Measurements from ENCODE around the gene YWHAQ. TPM values are rescaled to one million over a fixed set of nuclear protein-coding genes. Genes with fewer than 3 reads are reported as not detected.

The YWHAQ gene
- total and polyA plus RNA-seq, 9 of the 15 experiments (the other 6 are each of a cell fraction or from before 2014, with no cell fraction given), result 63.1 to 359 (median 203) TPM

GRCh38 chr2:9573013-9573720, 57.6 kb downstream of the YWHAQ start:
- ATAC-seq (no peak; the same call in 2 of the 3 replicates), DNase-seq (ENCODE audit: extremely low read depth in 1 of 4, low spot score in 3 of 4) (no peak), FAIRE-seq (peak; percentile 29)
- H3K27ac ChIP-seq (ENCODE audit: extremely low read depth, low read depth, low read length), result no peak overlapping the region
- H3K79me2 ChIP-seq (ENCODE audit: control insufficient read depth, insufficient read depth, low read length), result no peaks in the 10 kb centered on the region
- ChIA-PET CTCF (ENCODE audit: low intra/inter-chr PET ratio) (interaction anchor here (0.7 kb wide), 1 partner anchor 9 kb away, joined by 3 read pairs; no protein-coding TSS in a partner anchor), POLR2A (interaction anchor here (1.7 kb wide), 1 partner anchor 17 kb away, joined by 4 read pairs; the partner anchor contains the start of gene ADAM17)
- no peak overlapping the region for H3K4me2 ChIP-seq (ENCODE audit: insufficient read depth, low read length)
- H2AFZ ChIP-seq (ENCODE audit: low read depth, low read length), result peak overlapping the region; percentile 42; the same call in 1 of the 2 replicates
- no peaks in the 10 kb centered on the region for H3K36me3 ChIP-seq (ENCODE audit: control insufficient read depth, insufficient read depth, low read length)
- intact Hi-C loops (cut with micrococcal nuclease), result loop anchor here (5.0 kb wide), 1 partner anchor 164 kb away; no protein-coding TSS in a partner anchor
- no peaks in the 10 kb centered on the region for H3K9me1 ChIP-seq (ENCODE audit: control insufficient read depth, insufficient read depth, low read length)
- peaks cover 0 to 13% of the 10 kb centered on the region in 2 experiments; a peak in 2 of 5 replicates for H3K4me1 ChIP-seq (replicated peaks in 1 of 2; ENCODE audit: control insufficient read depth in 2 of 2, insufficient read depth in 2 of 2, low read length in 2 of 2)
- in situ Hi-C loops (cut with MboI), result no loop called here
- H3K9me3 ChIP-seq (replicated peaks; ENCODE audit: control insufficient read depth, insufficient read depth, low read depth, low read length), result no peaks in the 10 kb centered on the region
- no peaks in the 10 kb centered on the region for H4K20me1 ChIP-seq (replicated peaks; ENCODE audit: control insufficient read depth, insufficient read depth, low read length)
- no TSS peak for BruUV-seq (replicated peaks)
- H3K4me3 ChIP-seq, result no peak overlapping the region
- 23% methylated on average over 1 of the region's 1 CpG for WGBS (ENCODE audit: insufficient coverage, low coverage, missing lambda C conversion rate)
- H3K27me3 ChIP-seq (ENCODE audit: control insufficient read depth in 2 of 2, insufficient read depth in 2 of 2, low read length in 2 of 2), result no peaks in the 10 kb centered on the region
- H3K9ac ChIP-seq (ENCODE audit: insufficient read depth in 1 of 2, low read depth in 2 of 2, low read length in 2 of 2), result no peak overlapping the region
- TF ChIP-seq POU5F1 (IDR thresholded peaks at IDR 0.05; ENCODE audit: borderline replicate concordance, low read depth, low read length, partially characterized antibody) (no peak), TCF3 (CRISPR knock-in tag; IDR thresholded peaks at IDR 0.05) (peak; percentile 69), PCBP1 (IDR thresholded peaks at IDR 0.05; ENCODE audit: low read depth, low read length, poor library complexity, severe bottlenecking) (no peak), ZNF253 (CRISPR knock-in tag; conservative IDR thresholded peaks at IDR 0.05) (no peak), DPF2 (IDR thresholded peaks at IDR 0.05) (peak; percentile 32; the same call in 1 of the 2 replicates), CEBPG (CRISPR knock-in tag; IDR thresholded peaks at IDR 0.05) (peak; percentile 34; the same call in 1 of the 2 replicates), CEBPG (tag; conservative IDR thresholded peaks at IDR 0.05 in 1 of 2, IDR thresholded peaks at IDR 0.05 in 1 of 2) (no peak), ZNF124 (CRISPR knock-in tag; IDR thresholded peaks at IDR 0.05) (no peak), CXXC5 (CRISPR knock-in tag; IDR thresholded peaks at IDR 0.05) (no peak), CBFA2T3 (IDR thresholded peaks at IDR 0.05) (peak; percentile 39; the same call in 1 of the 2 replicates), SUPT5H (IDR thresholded peaks at IDR 0.05) (no peak), CBX8 (IDR thresholded peaks at IDR 0.05; ENCODE audit: borderline replicate concordance, extremely low read depth, low read depth, low read length, poor library complexity, severe bottlenecking) (no peak), TEAD4 (IDR thresholded peaks at IDR 0.05; ENCODE audit: low read length) (peak; percentile 61; the same call in 1 of the 2 replicates), TEAD4 (CRISPR knock-in tag; IDR thresholded peaks at IDR 0.05; ENCODE audit: borderline replicate concordance) (no peak), MAFG (tag; conservative IDR thresholded peaks at IDR 0.05) (no peak), HMBOX1 (IDR thresholded peaks at IDR 0.05) (peak; percentile 38; the same call in 1 of the 2 replicates), EP300 (IDR thresholded peaks at IDR 0.05; ENCODE audit: low read length) (peak; percentile 9; the same call in 1 of the 2 replicates), NCOR1 (IDR thresholded peaks at IDR 0.05) (peak; percentile 26)
- TF ChIP-seq, protein P1, sequence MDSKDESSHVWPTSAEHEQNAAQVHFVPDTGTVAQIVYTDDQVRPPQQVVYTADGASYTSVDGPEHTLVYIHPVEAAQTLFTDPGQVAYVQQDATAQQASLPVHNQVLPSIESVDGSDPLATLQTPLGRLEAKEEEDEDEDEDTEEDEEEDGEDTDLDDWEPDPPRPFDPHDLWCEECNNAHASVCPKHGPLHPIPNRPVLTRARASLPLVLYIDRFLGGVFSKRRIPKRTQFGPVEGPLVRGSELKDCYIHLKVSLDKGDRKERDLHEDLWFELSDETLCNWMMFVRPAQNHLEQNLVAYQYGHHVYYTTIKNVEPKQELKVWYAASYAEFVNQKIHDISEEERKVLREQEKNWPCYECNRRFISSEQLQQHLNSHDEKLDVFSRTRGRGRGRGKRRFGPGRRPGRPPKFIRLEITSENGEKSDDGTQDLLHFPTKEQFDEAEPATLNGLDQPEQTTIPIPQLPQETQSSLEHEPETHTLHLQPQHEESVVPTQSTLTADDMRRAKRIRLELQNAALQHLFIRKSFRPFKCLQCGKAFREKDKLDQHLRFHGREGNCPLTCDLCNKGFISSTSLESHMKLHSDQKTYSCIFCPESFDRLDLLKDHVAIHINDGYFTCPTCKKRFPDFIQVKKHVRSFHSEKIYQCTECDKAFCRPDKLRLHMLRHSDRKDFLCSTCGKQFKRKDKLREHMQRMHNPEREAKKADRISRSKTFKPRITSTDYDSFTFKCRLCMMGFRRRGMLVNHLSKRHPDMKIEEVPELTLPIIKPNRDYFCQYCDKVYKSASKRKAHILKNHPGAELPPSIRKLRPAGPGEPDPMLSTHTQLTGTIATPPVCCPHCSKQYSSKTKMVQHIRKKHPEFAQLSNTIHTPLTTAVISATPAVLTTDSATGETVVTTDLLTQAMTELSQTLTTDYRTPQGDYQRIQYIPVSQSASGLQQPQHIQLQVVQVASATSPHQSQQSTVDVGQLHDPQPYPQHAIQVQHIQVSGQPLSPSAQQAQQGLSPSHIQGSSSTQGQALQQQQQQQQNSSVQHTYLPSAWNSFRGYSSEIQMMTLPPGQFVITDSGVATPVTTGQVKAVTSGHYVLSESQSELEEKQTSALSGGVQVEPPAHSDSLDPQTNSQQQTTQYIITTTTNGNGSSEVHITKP (IDR thresholded peaks at IDR 0.05; ENCODE audit: partially characterized antibody), result peak; percentile 49

All from K562 (cell line).